Measurements from ENCODE around the gene TRIML2.
"Not testable (repeated sequence)": the region's sequence is repeated elsewhere in the genome, so short reads cannot be mapped to it uniquely, and the experiment has no call there.

TRIML2 gene

GRCh38 chr4:188092824-188093223 is 16.6 kb downstream of the TRIML2 start:
- no peak for DNase-seq

GRCh38 chr4:188086858-188087257 is 22.5 kb downstream of the TRIML2 start:
- no peak for DNase-seq

GRCh38 chr4:188082796-188083195 is 26.6 kb downstream of the TRIML2 start:
- no peak for DNase-seq

GRCh38 chr4:188078116-188078515 is 31.3 kb downstream of the TRIML2 start:
- no peak for DNase-seq

GRCh38 chr4:188076169-188076568 is 33.2 kb downstream of the TRIML2 start:
- no peak for DNase-seq

- DNase-seq, result no peak
Measured at GRCh38 chr4:188061083-188061482, 48.3 kb downstream of the TRIML2 start.

- DNase-seq, result no peak
Measured at GRCh38 chr4:188053302-188053701, 56.1 kb downstream of the TRIML2 start.

- DNase-seq, result no peak
Measured at GRCh38 chr4:188046657-188047056, 62.7 kb downstream of the TRIML2 start.

GRCh38 chr4:188045461-188045860 is 63.9 kb downstream of the TRIML2 start:
- DNase-seq, result not testable (repeated sequence)

GRCh38 chr4:188043154-188043553 is 66.2 kb downstream of the TRIML2 start:
- DNase-seq, result no peak

- no peak for DNase-seq
Measured at GRCh38 chr4:188042191-188042590, 67.2 kb downstream of the TRIML2 start.

GRCh38 chr4:188041721-188042120 is 67.7 kb downstream of the TRIML2 start:
- DNase-seq, result no peak

Data from NCI-H748 treated with DMSO at 0.1 percent for 48 hours (cell line).